GM18868 (cell line): Measurements from ENCODE around the gene C5orf58.

Experiments
- ATAC-seq: cut with Tn5 transposase; IDR thresholded peaks from one replicate; pipeline ENCODE4 v1.9.1; 2021; ENCODE audit warnings: mild to moderate bottlenecking, moderate library complexity; ENCODE audit not compliant: unreplicated experiment

Gene C5orf58

GRCh38 chr5:170278611-170279458, 46.0 kb downstream of the C5orf58 start:
- ATAC-seq, result peak; percentile 81

GRCh38 chr5:170279459-170279817, 46.7 kb downstream of the C5orf58 start:
- ATAC-seq, result no peak

- no peak for ATAC-seq
These were observed 47.3 kb downstream of the C5orf58 start for GRCh38 chr5:170280011-170280493.

DNA sequence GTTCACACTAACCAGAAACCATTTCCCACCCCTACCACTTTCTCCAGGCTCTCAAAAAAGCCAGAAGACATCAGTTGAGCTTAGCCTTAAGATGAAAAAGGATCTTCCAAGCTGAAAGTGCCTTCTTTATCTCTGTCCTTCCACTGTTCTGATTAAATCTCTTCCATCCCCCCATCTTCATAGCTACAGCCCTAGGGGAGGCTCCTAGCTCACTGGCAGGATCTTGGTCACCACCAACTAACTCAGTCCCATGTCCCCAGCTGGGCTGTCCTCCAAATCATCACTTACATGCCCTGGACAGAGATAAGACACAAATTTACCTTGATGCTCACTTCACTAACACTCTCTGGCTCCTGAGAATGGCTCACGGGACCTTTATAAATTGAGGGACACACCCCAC, 50.5 kb downstream of the C5orf58 start:
- ATAC-seq, result no peak

DNA sequence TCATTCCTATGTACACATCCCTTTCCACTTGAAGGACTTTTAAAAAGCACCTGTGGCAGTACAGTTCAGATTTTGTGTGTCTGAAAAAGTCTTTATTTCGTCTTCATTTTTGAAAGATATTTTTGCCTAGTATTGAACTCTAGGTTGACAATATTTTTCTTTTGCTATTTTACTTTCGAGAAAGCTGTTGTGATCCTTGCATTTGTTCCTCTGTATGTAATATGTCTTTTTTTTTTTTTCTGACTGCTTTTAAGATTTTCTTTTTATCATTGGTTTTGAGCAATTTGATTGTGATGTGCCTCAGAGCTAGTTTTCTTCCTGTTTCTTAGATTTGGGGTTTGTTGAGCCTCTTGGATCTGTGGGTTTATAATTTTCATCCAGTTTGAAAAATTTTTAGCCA, 51.4 kb downstream of the C5orf58 start:
- no peak for ATAC-seq

DNA sequence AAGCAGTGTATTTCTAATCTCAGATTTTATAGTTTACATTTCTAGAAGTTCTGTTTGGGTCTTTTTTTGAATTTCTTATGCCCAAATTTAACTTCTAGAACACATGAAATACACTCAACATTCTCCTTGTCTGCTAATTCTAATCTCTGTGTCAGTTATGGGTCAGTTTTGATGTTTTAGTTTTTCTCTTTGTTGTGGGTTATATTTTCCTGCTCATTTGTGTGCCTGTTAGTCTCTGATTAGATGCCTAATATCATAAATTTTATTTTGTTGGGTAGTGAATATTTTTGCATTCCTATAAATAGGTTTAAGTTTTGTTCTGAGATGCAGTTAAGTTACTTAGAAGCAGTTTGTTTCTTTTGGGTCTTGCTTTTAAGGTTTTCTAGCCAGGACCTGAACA, 52.4 kb downstream of the C5orf58 start:
- ATAC-seq, result no peak

- no peak for ATAC-seq
These were observed 53.7 kb downstream of the C5orf58 start for GRCh38 chr5:170286386-170286925.

GRCh38 chr5:170287532-170287931, 54.7 kb downstream of the C5orf58 start:
- ATAC-seq, result no peak

DNA sequence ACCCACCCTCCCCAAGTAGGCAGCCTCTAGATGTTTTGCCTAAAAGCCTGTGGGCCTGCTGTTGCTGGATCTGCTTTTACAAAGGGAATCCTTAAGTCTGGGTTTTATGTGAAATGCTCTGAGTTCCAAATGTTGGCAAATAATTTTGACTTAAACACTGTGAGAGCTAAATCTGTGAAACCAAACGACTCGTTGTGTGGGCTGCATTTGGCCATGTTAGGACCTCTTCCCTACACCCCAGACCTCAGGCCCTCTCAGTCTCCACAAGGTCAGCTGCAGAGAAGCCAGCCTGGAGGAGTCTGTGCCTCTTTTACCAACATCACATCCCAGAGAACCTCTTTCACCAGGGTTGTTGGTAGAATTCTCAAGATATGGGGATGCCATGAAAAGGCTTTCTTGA, 55.4 kb downstream of the C5orf58 start:
- no peak for ATAC-seq

- no peak for ATAC-seq
These were observed 55.8 kb downstream of the C5orf58 start for GRCh38 chr5:170288551-170288950.

- ATAC-seq, result no peak
These were observed 56.3 kb downstream of the C5orf58 start for GRCh38 chr5:170289121-170289520.

- ATAC-seq, result no peak
These were observed 57.0 kb downstream of the C5orf58 start for GRCh38 chr5:170289764-170290163.

DNA sequence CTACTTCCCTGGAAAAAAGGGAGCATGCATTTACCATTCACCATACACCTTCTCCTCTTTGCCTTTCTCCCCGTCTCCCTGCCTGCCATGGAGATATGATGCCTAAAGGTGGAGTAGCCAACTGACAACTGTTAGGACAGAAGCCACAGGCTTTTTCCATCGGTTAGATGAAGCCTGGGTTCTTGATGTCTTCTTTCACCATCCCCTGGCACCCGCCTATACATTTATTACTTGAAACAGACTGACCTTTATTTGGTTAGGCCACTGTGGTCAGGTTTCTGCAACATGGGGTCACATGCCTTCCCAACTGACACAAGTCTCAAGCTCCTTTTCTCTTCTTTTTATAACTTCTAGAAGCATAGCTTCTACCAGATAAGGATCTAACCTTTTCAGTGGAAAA, 57.7 kb downstream of the C5orf58 start:
- no peak for ATAC-seq

DNA sequence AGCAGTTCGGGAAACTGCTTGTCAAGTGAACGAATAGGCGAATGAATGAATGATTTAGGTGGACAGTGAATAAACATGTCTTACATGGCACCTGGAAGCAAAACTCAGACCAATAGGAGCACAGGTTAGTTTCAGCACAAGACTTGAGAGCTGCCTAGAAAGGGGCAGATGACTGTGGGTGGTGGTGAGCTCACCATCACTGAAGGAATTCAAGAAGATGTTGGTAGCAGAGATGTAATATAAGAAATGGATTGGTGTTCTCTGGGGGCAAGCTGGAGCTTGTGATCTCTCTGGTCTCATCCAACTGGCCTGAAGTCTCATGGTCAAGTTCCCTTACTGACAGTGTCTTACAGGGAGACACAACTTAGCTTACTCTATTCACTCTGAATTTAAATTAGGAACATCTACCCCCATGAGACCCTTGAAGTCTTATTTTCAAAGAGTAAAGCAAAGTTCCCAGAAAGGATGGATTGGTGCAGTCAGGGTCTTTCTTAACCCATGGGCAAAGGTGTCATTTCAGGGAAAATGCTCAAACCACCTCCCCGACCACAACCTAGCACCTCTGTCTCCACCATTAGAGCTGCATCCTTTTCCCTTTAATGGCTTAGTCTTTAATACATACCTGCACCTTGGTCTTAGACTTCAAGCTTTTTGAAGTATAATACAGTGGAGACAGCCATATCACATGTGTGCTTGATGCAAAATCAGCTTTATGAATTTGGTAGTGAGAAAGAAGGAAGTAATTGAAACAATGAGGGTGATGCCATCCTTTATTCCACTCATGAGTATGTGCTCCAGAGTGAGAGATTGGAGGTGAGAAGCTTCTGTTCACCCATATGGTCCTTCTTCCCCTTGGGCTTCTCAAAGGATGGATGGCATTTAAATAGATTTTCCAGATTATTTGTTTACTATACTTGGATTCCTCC, 59.7 kb downstream of the C5orf58 start:
- ATAC-seq, result no peak

- ATAC-seq, result peak; percentile 85
These were observed 60.5 kb downstream of the C5orf58 start for GRCh38 chr5:170293273-170293672.

DNA sequence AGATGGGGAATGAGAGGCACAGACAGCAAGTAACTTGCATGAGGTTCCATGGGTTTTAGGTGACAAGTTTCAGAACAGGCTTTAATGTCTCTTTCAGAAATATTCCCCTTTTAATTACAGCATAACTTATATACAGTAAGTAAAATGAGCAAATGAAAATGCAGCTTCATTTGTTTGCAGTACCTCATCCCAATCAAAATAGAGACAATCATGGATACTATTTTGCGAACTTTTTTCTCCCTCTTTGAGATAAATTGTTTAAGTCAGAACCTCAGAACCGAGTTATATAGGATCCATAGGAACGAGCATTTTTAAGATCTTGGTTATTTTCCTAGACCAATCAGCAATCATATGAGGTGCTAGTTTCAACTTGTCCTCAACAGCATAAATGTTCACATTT, 61.3 kb downstream of the C5orf58 start:
- no peak for ATAC-seq

GRCh38 chr5:170294556-170294955, 61.8 kb downstream of the C5orf58 start:
- no peak for ATAC-seq
